WERI-Rb-1 (cell line): Measurements from ENCODE around the gene ITCH.

Source experiments
- DNase-seq: peaks from one replicate; pipeline ENCODE4 v3.0.0-alpha.2; 2020
- H3K27ac ChIP-seq: fragments of 250-450 bp; sonication (Bioruptor Pico); 2 replicates; pipeline ENCODE4 v1.5.1; 2020; ENCODE audit warnings: mild to moderate bottlenecking, moderate library complexity
- H3K27me3 ChIP-seq: fragments of 250-450 bp; sonication (Bioruptor Pico); 2 replicates; pipeline ENCODE4 v1.5.1; 2021; ENCODE audit warnings: mild to moderate bottlenecking, low read depth, moderate library complexity; ENCODE audit not compliant: insufficient read depth, severe bottlenecking
- H3K36me3 ChIP-seq: fragments of 250-450 bp; sonication (Bioruptor Pico); 2 replicates; pipeline ENCODE4 v1.5.1; 2020; ENCODE audit warnings: mild to moderate bottlenecking, moderate library complexity
- H3K4me3 ChIP-seq: 2 replicates; pipeline ENCODE4 v1.5.1; 2011; ENCODE audit warnings: low read depth, mild to moderate bottlenecking, control low read depth, low read length
- H3K9me3 ChIP-seq: fragments of 250-450 bp; sonication (Bioruptor Pico); 2 replicates; pipeline ENCODE4 v1.5.1; 2021; ENCODE audit warnings: mild to moderate bottlenecking, moderate library complexity; ENCODE audit not compliant: severe bottlenecking
- TF ChIP-seq, protein P1 (sequence below): IDR thresholded peaks from 2 replicates; pipeline ENCODE4 v1.5.1; 2011; ENCODE audit warnings: low read depth, mild to moderate bottlenecking, control low read depth, inconsistent platforms, low read length

ITCH gene

DNA sequence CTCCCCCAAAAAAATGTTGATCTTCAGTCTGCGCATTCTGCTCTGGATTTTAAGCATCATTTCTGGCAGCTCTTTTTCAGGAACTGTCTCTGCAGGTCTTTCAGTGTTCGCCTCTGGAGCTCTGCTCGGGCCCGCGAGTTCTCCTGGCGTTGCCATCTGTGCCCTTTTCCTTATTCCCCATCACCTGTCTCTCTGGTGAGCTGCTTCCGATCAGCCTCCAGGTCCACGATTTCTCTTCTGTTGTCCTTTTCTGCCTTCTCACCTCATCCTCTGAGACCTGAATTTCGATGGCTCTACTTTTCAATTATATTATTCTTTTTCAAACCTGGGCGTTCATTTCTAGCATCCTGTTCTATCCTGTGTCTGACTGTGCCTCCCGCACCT, 194.9 kb downstream of the ITCH start:
- Histone ChIP-seq H3K27me3 (no peaks in the 10 kb centered on the region), H3K36me3 (peaks cover 2% of the 10 kb centered on the region), H3K9me3 (no peaks in the 10 kb centered on the region), H3K27ac (no peak overlapping the region), H3K4me3 (no peak overlapping the region)
- TF ChIP-seq, protein P1, sequence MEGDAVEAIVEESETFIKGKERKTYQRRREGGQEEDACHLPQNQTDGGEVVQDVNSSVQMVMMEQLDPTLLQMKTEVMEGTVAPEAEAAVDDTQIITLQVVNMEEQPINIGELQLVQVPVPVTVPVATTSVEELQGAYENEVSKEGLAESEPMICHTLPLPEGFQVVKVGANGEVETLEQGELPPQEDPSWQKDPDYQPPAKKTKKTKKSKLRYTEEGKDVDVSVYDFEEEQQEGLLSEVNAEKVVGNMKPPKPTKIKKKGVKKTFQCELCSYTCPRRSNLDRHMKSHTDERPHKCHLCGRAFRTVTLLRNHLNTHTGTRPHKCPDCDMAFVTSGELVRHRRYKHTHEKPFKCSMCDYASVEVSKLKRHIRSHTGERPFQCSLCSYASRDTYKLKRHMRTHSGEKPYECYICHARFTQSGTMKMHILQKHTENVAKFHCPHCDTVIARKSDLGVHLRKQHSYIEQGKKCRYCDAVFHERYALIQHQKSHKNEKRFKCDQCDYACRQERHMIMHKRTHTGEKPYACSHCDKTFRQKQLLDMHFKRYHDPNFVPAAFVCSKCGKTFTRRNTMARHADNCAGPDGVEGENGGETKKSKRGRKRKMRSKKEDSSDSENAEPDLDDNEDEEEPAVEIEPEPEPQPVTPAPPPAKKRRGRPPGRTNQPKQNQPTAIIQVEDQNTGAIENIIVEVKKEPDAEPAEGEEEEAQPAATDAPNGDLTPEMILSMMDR: no peak
- no peak for DNase-seq

DNA sequence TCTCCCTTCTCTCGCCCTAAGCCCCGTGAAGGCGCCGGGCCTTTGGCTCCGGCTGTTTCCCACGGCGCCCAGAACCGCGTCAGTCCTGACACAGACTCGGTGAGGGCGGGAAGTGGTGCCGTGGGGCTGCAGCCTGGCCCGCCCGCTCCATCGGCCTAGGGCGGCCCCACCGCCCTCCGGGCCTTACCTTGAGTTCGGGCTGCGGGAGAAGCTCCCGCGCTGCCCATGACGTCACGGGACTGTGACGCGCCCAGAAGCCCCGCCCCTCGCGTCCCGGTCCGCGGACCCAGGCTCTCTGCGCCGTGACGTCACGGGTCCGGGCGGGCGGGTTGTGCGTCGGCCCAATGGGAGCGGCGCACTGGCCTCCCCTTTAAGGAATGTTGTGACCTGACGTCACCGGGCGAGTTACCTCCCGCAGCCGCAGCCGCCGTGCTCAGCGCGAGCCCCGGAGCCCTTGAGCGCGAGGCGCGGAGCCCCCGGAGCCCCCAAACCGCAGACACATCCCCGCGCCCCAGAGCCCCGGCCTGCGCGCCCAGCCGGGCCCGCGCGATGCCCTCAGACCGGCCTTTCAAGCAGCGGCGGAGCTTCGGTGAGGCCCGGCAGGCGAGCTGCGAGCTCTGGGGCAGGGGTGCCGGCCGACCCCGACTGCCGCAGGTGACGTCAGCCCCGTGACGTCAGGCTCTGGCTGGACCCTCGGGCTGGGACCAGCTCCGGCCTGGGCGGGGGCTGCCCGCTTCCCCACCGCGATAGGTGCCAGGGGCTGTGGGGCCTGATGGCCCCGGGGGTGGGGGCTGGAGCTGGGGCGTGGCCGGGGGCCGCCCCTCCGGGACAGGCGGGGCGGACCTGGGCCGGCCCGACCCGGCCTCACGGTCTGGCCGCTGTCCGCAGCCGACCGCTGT, 195.5 kb downstream of the ITCH start, which contains the start of gene MAP1LC3A:
MAP1LC3A (plus strand) TSS at position 399 of the 899 bp plus-strand sequence; CDS start at position 550, 151 bp downstream.
- Histone ChIP-seq H3K27ac (no peak within 1 kb of the TSS), H3K4me3 (no peak within 1 kb of the TSS), H3K9me3 (no peaks in the 10 kb centered on the region), H3K36me3 (peaks cover 2% of the 10 kb centered on the region), H3K27me3 (no peaks in the 10 kb centered on the region)
- DNase-seq: no peak
- TF ChIP-seq, protein P1: no peak

DNA sequence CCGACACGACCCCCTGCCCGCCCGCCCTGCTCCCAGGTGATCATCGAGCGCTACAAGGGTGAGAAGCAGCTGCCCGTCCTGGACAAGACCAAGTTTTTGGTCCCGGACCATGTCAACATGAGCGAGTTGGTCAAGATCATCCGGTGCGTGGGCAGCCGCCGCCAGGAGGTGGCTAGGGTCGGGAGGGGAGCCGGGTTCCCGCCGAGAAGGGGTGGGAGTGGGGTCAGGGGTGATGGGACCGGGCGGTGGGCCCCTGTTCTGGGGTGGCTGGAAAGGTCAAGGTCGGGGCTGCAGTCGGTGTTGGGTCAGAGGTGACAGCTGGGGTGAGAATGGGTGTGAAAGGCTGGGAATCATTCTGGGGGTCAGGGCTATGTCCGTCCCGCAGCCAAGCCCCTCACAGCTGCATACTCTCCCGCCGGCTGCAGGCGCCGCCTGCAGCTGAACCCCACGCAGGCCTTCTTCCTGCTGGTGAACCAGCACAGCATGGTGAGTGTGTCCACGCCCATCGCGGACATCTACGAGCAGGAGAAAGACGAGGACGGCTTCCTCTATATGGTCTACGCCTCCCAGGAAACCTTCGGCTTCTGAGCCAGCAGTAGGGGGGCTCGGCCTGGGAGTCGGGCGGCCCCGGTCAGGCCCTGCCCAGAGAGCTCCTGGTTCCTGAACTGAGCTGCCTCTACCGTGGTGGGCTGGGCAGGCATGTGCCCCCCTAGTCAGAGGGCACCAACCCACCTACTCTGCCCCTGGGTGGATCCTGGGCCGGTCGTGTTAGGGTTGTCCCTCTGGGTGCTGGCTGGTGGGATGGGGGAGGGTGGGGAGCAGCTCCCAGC, 196.5 kb downstream of the ITCH start:
- H3K9me3 ChIP-seq: no peaks in the 10 kb centered on the region
- H3K27me3 ChIP-seq: no peaks in the 10 kb centered on the region
- no peak overlapping the region for H3K27ac ChIP-seq
- no peak for DNase-seq
- peaks cover 2% of the 10 kb centered on the region for H3K36me3 ChIP-seq
- TF ChIP-seq, protein P1: no peak
- no peak overlapping the region for H3K4me3 ChIP-seq

DNA sequence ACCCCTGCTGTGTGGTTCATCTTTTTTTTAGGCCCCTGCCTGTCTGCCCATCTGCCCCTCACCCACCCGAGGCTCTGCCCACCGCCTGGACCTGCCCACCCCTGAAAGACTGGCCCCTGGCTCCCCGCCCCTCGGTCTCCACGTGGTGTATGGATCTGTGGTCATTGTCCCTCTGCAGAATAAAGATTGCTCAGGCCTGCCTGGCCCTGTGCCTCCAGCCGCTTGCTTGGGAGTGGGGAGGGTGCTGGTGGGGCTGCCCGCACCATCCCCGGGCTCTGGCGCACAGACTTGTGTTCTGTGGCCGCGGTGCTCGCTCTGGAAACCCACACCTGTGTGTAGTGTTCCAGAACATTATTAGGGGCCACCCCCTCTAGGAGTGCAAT, 197.1 kb downstream of the ITCH start:
- H3K9me3 ChIP-seq: no peaks in the 10 kb centered on the region
- TF ChIP-seq, protein P1: no peak
- H3K27ac ChIP-seq: no peak overlapping the region
- H3K36me3 ChIP-seq: peaks cover 2% of the 10 kb centered on the region
- no peak for DNase-seq
- H3K4me3 ChIP-seq: no peak overlapping the region
- H3K27me3 ChIP-seq: no peaks in the 10 kb centered on the region

DNA sequence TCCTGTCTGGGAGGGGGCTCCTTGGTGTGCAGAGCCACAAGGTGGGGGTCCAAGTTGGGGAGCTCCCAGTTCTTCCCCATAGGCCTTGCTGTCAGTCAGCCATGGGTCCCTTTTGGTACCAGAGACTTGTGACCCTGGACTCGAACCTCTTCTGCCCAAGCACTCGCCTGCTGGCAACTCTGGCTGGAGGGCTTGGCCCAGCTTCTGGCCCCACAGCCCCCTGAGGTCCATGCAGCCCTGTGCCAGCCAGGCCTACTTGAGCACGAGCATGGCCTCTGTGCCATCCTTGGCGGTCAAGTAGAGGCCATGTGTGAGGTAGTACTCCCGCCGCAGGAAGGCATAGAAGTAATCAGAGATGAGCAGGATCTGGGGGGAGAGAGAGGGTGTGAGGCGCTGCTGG, 197.5 kb downstream of the ITCH start:
- H3K36me3 ChIP-seq: peaks cover 2% of the 10 kb centered on the region
- H3K27ac ChIP-seq: no peak overlapping the region
- no peak overlapping the region for H3K4me3 ChIP-seq
- TF ChIP-seq, protein P1: no peak
- no peaks in the 10 kb centered on the region for H3K9me3 ChIP-seq
- no peaks in the 10 kb centered on the region for H3K27me3 ChIP-seq
- no peak for DNase-seq
